DOHH2 (cell line): ENCODE results near the gene LMO3.

Source experiments
- CTCF ChIP-seq: fragments of 200-600 bp; sonication (generic); IDR thresholded peaks from one replicate; pipeline ENCODE4 v1.5.1; 2014; ENCODE audit warnings: antibody characterized with exemption, mild to moderate bottlenecking, low read depth, low read length; ENCODE audit not compliant: poor library complexity, severe bottlenecking
- EZH2phosphoT487 ChIP-seq: fragments of 200-600 bp; sonication (generic); IDR thresholded peaks from 2 replicates; pipeline ENCODE4 v1.6.1; 2017; ENCODE audit warnings: borderline replicate concordance, mild to moderate bottlenecking, antibody characterized with exemption, low read length, moderate library complexity, mixed read lengths

GRCh38 chr12:16499611-16500010, 106.4 kb downstream of the LMO3 start:
- no peak for TF ChIP-seq CTCF
- TF ChIP-seq EZH2phosphoT487: no peak
